HG02884 (cell line): ENCODE results near the gene SORCS2.

Experiments
- ATAC-seq: cut with Tn5 transposase; IDR thresholded peaks from one replicate; pipeline ENCODE4 v1.9.1; 2021; ENCODE audit warnings: mild to moderate bottlenecking, moderate library complexity; ENCODE audit not compliant: unreplicated experiment

Gene SORCS2

DNA sequence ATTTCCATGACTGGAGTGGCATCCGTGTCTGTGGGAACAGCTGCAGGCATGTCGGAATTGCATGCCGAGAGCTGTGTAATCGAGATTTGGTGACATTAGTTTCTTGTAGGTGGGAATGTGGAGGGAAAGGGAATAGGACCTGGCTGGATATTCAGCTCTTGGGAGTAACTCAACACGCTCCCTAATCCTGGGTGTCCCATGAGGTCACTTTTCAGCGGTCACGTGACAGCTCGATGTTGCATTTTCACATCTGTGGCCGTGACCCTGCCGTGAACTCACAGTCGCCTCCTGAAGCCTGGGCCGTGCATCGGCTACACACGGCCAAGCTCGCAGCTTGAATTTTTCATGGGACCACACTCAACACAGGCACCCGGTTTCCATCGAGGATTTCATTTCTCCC lies 268.2 kb downstream of the SORCS2 start:
- no peak for ATAC-seq

DNA sequence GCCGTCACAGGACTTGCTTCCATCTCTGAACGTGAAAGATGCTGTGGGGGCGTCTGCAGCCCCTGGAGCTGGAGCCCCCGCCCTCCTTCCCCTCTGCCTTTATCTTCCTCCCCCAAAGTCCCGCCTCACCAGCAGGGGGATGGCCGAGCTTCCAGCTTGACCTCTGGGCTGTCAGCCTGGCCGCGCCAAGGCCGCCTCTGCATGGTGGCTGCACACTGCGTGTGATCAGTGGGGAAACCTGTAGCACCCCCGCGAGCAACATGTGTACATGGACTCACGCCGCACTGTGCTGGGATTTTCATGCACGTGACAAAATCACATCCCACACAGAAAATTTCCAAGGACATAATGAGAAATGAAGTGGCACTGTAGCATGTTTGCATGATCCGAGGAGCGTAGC lies 268.9 kb downstream of the SORCS2 start:
- no peak for ATAC-seq

DNA sequence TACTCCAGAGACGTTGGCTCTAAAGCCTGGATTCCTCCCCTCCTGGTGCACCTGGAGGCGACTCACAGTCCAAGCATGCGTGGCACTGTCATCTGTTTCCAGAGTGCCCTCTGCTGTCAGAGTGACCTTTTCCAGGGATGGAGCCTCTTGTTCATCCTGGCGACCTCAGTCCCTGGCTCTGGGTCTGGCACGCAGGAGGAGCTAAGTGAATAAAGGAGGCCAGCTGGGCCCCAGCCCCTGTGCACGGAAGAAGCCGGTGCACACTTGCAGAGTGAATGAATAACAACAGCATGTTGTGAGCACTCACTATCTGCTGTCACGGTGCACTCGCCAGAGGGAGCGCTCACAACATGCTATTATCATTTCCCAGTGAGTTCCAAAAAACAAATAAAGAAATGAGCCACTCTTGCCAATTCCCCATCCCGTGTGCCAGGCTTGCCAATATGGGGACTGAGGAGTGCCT lies 270.2 kb downstream of the SORCS2 start:
- no peak for ATAC-seq

DNA sequence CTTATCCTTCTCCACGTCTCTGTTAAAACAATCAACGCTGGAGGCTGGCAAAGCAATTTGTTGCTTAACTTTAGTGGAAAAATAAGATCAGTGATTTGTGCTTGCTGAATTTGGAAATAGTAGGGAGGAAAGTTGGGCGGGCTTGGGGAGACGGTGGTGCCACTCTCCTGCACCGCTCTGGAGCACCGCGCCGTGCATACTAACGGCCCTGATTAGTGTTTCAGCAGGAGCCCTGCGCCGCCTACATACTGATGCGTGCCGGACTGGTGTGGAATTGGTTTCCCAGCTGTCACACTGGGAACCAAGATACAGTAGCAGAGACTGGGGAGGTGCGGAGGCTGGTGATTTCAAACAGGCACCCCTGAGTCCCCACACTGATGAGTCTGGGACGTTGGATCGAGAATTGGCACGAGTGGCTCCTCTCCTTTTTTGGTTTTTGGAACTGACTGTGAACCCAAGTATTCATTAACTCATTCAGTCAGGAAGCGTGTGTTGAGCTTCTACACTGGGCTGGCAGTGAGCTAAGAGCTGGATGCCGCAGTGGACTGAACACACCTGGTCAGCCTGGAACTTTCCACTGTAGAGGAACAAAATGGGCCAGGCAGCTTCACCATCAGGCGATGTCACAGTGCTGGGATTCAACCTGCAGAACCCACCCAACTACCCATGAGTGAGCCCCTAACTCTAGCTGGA lies 271.4 kb downstream of the SORCS2 start:
- no peak for ATAC-seq

DNA sequence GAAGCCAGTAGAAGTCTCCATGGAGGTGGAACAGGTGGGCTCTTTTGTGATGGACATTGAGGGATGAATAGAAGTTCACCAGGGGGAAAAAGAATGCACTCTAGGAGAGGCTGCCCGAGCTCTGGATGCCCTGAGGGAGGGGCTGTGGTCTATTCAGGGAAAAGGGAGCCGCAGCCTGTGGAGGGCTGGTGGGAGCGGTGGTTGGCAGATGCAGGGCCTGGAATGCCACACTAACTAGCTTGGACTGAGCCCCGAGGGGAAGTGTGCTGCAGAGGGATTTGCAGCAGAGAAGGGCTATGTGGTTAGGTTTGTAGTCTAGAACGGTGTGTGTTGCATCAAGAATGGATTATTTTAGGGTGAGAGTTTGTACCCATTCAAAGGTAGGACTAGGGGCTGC lies 271.9 kb downstream of the SORCS2 start:
- no peak for ATAC-seq

DNA sequence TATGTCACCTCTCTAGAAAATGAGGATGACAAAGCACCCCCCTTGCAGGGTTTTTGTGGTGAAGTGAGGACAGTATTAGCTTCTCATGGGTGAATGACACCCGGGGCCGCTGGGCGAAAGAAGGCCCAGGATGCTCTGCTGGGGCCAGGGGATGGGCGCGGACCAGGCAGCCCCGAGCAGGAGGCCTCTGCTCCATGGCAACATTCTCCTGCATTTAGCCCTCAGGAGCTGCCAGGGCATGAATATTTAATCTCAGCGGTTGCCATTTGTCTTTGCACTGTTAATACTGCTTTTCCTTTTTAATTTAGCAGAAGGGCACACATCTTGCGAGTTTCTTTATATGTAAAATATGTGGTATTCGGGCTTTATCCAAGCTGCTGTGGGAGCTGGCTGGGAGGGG lies 272.7 kb downstream of the SORCS2 start:
- no peak for ATAC-seq

DNA sequence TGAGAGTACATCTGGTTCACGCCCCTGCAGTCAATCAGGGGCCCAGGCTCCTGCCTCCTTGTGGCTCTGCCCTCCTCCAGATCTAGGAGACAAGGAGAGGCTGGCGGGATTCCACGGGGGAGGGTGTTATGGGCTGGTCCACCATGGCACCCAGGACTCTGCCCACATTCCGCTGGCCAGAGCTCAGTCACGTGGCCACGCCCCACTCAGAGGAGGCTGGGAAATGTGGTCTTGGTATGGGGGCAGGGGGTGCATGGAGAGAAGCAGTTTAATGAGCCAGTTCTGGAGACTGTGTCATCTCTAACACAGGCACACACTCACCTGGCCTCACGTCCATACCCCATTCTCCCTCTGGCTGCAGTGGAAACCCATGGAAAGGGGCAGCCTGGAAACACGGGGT lies 273.9 kb downstream of the SORCS2 start:
- ATAC-seq, result no peak

DNA sequence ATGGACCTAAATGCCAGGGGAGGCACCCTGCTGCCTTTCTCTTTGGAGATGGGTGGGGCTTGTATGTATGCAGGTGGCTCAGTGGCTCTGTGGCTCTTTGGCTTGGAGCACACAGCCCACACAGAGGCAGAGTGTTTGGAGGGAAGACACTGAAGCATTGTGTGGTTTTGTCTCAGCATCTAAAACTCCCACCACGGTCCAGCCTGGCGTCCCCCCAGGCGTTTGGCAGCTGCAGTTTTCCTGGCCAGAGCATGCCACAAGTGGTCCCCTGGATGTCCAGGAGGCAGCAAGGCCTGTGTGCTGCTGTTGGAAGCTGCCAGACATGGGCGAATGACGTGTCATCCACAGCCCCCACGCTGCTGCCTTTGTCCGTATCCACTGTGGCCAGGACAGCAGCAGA lies 274.6 kb downstream of the SORCS2 start:
- no peak for ATAC-seq

DNA sequence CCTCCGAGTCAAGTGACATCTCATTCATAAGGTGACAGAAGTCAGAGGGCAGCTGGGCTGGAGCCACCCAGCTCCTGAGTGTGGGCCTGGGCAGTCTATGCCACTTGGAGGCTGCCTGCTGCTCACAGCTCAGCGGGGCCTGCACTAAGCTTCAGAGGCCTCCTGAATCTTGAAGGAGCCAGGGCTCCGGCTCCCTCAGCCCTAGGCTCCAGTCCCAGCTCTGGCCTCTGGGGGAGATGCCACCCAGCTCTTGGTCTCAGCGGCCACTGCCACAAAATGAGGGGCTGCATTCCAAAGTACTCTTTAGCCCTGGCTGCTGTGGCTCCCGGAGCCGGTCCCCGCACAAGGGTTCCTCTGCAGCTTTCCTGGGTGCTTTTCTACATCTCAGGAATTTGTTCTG lies 275.1 kb downstream of the SORCS2 start:
- no peak for ATAC-seq

DNA sequence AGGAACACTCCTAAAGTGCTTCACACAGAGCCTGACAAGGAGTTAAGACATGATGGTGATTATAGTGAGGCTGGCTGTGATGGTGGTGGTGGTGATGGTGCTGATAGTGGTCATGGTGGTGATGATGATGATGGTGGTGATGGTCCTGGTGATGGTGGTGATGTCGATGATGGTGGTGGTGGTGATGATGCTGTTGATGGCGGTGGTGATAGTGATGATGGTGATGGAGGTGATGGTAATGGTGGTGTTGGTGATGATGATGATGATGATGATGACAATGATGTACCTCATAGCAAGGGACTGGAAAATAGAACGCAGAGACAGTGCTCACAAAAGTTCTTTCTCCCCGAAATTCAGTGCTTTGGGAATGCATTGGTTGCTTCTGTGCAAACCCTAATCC lies 276.7 kb downstream of the SORCS2 start:
- no peak for ATAC-seq

DNA sequence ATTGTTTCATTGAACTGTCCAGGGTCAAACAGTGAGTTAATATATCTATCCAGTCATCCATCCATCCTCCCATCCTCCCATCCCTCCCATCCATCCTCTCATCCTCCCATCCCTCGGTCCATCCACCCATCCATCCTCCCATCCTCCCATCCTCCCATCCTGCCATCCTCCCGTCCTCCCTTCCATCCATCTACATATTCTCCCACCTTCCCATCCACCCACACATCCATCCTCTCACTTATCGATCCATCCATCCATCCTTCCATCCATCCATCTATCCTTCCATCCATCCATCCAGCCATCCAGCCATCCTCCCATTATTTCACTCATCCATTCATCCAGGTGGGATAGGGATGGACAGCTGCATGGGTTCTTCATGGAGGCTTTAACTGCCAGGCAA lies 277.8 kb downstream of the SORCS2 start:
- no peak for ATAC-seq

DNA sequence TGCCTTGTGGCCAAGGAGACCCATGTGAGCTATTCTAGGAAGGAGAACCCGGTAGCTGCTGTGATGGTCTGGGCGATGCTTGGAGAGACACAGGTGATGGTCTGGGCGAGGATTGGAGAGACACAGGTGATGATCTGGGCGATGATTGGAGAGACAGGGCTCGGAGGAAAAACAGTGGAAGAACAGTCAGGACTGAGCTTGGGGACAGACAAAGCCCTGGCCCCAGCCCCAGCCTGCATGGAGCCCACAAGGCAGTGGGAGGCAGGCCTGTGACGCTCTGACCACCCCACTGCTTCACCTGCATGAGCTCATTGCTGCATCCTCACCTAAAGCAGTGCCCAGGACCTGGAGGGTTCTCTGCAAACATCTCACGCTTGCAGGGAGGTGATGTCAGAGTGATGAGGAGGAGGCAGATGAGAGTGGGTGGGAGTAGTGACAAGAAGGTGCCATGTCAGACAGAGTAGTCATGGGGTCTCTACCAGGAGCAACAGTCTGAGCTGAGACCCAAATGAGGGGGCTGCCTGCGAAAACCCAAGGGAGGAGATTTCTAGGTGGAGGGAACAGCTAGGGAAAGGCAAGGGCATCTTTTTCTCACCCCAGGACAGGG lies 278.3 kb downstream of the SORCS2 start:
- ATAC-seq, result no peak

DNA sequence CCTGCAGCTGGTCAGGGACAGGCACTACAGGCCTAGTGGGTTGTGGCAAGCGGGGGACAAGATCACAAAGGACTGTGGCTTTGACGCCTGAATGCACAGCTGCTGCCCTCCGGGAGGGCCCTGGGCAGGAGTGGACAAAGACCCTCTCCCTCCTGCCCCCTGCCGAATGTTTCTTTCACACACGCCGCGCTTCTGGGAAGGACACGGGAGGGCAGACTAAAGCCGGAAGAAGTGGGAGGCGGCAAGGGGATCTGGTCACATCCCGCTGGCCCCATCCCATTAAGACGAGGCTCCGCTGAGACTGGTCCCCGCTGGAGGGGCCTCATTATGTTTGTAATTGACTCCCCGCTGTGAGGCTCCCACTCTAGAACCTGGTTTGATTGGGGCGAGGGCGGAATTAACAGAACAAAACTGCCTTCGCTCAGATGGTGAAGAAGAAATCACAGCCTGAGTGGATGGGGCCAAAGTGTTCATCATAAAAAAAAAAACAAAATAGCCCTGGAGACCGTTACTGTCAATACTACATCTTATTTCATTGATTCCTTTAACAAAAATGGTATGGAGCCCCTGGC lies 280.2 kb downstream of the SORCS2 start:
- ATAC-seq, result no peak

DNA sequence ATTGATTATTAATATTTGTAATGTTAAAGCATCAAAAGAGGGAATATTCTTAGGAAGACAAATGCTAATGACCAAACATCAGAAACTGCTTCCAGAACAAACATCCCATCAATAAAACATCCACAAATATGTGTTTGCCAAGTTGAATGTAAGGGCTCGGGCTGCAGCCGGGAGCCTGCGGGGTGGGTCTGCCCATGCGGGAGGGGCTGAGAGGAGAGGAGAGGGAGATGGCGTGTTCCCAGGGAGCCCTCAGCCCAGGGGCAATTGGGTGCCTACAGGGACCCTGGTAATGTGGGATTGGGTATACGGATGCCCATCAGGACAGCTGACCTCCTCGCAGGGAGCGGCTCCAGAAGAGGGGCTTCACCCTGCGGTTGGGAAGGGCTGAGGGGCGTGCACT lies 280.7 kb downstream of the SORCS2 start:
- ATAC-seq, result no peak

DNA sequence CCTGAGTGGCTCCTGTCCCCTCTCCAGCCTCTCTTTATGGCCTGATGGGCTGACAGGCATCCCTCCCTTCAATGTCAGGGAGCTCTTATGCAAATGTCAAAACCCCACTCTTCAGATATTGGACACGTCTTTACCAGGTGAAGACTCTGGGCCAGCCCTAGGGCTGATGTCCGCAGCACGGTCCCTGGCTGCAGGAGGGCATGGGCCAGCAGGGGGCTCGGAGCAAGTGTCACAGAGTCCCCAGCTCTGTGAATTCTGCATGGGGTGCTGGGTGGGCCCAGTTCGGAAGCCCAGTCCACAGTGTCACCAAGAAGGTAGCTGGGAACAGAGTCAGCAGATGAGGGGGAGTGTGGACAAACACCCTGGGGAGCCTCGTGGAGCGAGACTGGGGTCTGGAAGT lies 282.0 kb downstream of the SORCS2 start:
- ATAC-seq, result no peak

DNA sequence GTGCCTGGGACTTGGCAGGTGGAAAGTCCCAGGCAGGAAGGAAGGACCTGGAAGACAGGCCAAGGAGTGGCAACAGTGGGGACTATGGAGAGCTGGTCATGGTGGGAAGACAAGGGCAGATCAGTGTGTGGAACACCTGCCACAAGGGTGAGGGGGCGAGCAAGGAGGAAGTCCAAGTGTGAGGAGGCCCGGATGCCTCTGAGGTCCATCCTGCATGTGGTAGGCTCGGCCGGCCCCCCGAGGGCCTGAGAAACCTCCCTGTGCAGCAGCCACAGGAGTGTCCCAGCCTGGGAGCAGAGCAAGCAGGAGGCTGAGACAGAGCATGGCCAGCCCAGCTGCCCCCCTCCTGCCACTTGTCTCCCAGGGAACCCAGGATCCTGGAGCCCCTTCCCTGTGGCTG lies 282.9 kb downstream of the SORCS2 start:
- ATAC-seq, result no peak

DNA sequence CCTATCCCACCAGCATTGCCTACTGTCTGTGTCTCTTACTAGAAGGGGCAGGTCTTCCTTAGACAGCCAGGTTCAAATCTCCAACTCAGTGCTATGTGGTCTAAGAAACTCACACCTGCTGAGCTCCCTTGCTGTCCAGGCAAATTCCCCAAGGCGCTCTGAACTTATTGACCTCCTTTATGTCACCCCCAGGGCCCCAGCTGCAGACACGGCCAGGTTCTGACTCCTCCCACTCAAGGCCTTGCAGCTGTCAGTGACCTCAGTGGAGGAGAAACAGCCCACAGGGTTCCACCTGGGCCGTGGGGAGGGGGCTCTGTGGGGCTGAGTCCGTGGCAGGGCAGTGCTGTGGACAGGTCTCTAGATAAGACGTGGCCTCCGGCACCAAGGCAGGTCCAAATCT lies 284.5 kb downstream of the SORCS2 start:
- no peak for ATAC-seq

DNA sequence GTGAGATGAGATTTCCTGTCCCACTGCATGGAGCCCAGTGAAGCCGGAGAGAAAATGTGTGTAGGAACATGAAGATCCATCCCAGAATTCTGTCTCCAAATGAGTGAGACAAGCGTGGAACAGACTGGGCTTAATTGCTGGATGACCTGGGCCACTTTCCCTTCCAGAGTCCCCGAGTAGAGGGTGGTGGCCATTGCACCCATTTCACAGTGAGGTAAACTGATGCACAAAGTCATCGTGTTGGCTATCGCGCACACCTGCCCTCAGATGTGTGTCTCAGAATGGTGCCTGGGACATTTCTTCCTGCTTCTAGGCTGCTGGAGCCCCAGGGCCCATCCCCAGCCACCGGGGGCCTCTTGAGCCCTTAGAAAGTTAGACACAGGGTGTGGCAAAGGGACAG lies 285.4 kb downstream of the SORCS2 start:
- no peak for ATAC-seq

DNA sequence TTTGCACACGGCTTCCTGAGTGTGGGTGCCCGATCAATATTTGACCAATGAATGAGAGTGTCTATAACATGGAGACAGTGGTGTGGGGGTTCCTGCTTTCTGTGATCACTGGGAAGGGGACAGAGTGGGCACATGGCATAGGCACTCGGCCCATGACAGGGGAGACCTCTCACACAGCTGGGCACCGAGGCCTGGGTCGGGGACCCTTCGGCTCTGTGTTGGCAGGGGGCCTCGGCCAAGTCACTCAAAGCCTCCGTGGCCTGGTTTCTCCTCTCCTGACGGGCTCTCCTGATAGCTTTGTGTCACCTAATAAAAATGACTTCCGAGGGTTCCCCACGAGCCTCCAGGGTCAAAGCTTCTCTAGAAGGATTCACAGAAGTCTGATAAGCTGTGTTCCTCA lies 286.3 kb downstream of the SORCS2 start:
- no peak for ATAC-seq

DNA sequence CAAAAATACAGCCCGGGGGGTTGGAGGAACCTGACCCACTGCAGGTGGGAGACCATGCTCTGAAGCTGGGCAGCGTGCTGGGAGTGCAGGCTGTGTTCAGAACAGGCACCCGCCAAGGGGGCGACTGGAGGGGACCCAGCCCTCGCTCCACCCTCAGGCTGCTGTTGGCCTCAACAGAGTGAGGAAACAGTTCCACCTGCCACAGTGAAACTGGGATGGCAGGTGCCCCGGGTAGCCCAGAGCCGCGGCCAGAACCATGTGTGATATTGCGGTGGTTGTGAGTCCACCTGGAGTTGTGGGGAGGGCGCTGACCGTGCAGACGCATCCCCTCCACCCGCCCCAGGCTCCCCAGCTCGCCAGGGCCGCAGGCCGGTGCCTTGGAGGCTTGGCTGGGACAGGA lies 288.1 kb downstream of the SORCS2 start:
- ATAC-seq, result no peak

DNA sequence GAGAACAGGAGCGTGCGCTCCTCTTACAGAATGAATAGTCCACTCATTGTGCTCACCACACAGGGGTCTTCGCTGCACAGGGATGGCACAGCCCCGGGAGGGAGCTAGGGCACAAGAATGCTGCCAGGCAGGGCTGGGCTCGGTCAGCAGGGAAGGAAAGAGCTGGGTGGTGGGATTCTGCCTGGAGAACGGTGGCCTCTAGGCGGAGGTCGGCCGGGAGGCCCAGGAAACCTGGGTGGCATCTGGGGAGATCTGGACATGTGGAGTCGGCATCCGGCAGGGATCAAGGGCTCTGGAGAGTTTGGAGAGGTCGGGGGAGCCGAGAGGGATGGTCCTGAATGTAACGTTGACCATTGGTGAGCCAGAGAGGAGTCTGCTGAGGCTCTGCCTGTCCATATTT lies 288.9 kb downstream of the SORCS2 start:
- no peak for ATAC-seq

DNA sequence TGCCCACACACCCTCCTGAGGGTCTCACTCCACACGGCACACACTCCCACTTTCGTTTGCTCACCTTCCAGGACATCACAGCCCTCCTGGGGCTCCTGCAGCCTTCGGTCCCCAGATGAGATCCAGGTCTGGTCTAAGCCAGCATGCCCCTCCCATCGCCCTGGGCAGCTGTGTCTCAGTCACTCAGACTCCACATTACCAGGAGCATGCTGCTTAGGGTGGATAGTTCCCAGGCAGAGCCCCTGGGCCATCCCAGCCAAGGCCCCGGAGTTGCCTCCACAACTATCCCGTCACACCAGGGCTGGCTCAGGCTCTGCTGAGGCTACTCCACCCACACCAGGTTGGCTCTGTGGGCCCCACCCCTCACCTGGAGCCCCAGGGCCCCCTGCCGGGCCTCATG lies 292.8 kb downstream of the SORCS2 start:
- no peak for ATAC-seq

DNA sequence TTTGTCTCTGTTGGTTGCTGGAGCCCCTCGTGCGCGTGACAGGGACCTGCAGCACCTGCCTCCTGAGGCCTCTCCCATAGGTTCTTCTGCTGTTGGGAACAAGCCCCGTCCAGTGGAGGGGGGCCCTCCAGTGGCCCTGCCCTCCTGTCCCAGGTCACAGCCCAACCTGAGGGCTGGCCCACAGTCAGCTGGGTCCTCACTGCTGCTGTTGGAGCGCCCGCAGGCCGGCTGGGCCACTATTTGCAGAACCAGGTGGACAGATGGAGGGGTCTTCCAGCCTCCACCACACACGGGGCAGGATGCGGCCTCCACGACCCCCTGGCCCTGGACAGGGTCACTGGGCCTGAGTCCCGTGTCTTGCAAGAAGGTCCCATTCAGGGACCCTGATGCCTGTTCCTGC lies 293.8 kb downstream of the SORCS2 start:
- no peak for ATAC-seq
